ENCODE data around the gene LPCAT1.

LPCAT1 gene

DNA sequence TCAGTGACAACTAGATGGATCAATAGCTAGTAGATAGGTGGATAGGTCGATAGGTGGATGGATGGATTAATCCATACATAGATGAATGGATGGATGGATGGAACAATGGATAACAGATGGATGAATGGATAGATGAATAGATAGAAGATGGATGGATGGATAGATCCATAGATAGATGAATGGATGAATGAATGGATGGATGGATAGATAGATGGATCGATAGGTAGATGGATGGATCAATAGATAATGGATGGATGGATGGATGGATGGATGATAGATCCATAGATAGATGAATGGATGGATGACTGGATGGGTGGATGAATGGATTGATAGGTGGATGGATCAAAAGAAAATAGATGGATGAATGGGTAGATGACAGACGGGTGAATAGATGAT is 83.7 kb downstream of the LPCAT1 start:
- H3K4me1 ChIP-seq (ENCODE audit: control insufficient read depth, insufficient read depth, low read length): no peaks in the 10 kb centered on the region
- H3K36me3 ChIP-seq (ENCODE audit: control insufficient read depth, insufficient read depth, low read length): no peaks in the 10 kb centered on the region
- no peak overlapping the region for H3K4me3 ChIP-seq (ENCODE audit: low read depth, low read length)
- H3K27me3 ChIP-seq (ENCODE audit: control insufficient read depth, insufficient read depth, low read length): peaks cover 30% of the 10 kb centered on the region
- H3K9me3 ChIP-seq (ENCODE audit: control insufficient read depth, insufficient read depth, low read length): no peaks in the 10 kb centered on the region
- no peak overlapping the region for H3K9ac ChIP-seq (ENCODE audit: low read depth, low read length)

DNA sequence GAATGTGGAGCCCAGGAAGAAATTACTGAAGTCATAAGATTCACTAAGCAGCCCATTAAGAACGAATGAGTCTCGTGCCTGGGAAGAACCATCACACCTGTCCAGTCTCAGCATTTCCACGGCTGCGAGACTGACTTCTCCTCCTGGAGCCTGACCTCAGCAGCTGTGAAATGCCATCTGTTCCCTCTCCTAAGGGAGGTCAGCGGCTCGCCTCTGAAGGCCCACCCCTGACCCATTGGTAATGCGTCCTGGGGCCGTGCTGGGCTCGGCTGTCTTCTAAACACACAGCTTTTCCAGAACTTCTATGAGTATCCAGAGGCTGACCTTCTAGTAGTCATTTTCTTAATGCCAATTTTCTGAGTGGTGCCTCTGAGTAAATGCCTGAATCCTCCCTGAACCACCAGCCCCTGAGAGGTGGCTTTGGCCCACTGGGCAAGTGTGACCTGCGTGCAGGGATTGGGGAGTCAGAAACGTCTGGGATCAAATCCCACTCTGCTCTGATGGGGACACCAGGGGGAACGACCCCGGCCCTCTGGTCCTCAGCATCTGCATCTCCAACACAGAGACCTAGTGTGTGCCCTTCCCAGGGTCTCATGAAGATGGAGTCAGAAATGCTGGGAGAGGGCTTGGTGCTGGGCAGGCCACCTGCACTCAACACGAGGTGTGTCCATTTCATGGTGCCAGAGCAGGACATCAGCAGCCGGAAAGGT is 84.2 kb downstream of the LPCAT1 start:
- peaks cover 26% of the 10 kb centered on the region for H3K27me3 ChIP-seq (ENCODE audit: control insufficient read depth, insufficient read depth, low read length)
- H3K4me3 ChIP-seq (ENCODE audit: low read depth, low read length): no peak overlapping the region
- no peaks in the 10 kb centered on the region for H3K9me3 ChIP-seq (ENCODE audit: control insufficient read depth, insufficient read depth, low read length)

DNA sequence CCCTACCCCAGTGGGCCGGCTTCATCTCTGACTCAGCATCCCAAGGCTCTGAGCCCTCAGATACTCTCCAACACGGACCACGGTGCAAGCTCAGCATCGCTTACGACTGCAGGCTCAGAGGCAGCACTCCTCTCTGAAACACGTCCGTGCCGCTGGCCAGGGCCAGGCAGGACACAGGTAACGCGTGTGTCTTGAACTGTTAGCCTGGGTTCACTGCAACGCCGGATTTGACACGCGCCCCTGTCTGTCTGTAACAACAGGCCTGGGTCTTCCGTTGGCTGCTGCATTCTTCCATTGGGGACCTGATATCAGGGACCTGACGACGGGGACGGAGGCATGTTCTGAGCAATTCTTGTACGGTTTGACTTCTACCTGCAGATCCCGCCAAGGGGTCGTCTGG is 84.9 kb downstream of the LPCAT1 start:
- H3K27me3 ChIP-seq (ENCODE audit: control insufficient read depth, insufficient read depth, low read length): peaks cover 19% of the 10 kb centered on the region
- no peaks in the 10 kb centered on the region for H3K4me1 ChIP-seq (ENCODE audit: control insufficient read depth, insufficient read depth, low read length)
- H3K36me3 ChIP-seq (ENCODE audit: control insufficient read depth, insufficient read depth, low read length): no peaks in the 10 kb centered on the region
- H3K4me3 ChIP-seq (ENCODE audit: low read depth, low read length): no peak overlapping the region
- H3K9me3 ChIP-seq (ENCODE audit: control insufficient read depth, insufficient read depth, low read length): peaks cover 3% of the 10 kb centered on the region
- H3K9ac ChIP-seq (ENCODE audit: low read depth, low read length): no peak overlapping the region

More for the DNA sequence above, 84.2 kb downstream of the LPCAT1 start:
- no peaks in the 10 kb centered on the region for H3K36me3 ChIP-seq (ENCODE audit: control insufficient read depth, insufficient read depth, low read length)
- H3K9ac ChIP-seq (ENCODE audit: low read depth, low read length): no peak overlapping the region
- H3K4me1 ChIP-seq (ENCODE audit: control insufficient read depth, insufficient read depth, low read length): no peaks in the 10 kb centered on the region

DNA sequence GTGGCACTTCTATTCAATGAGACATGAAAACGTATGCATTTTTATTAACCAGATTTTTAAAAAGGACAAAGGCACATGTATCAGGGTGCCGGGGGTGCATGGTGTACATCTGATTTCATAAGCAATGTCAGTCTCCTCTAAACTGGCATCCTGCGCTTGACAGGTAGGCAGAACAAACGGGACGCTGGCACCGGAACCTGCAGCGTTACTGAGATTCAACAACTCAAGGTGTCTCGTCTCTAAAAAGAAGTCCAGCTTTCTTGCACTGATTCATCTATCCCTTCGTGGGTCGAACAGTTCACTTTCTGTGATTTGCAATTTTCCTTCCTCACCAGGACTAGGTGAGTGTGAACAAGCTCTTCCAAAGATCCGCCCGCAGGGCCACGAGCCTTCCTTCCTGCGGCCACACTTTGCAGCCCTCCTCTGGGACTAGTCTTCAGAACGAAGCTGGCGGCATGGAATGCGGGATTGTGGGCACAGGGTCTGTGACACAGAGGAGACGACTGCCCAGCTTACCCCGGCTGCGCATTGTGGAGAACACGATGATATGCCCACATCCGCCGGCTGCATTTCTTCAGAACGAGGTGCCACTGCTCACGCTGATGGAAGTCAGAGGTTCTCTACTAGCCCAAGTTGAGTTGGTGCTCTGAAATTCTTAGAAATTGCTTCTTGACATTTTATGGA is 85.7 kb downstream of the LPCAT1 start:
- Histone ChIP-seq H3K9ac (ENCODE audit: low read depth, low read length) (no peak overlapping the region), H3K4me1 (ENCODE audit: control insufficient read depth, insufficient read depth, low read length) (no peaks in the 10 kb centered on the region), H3K27me3 (ENCODE audit: control insufficient read depth, insufficient read depth, low read length) (peaks cover 10% of the 10 kb centered on the region), H3K9me3 (ENCODE audit: control insufficient read depth, insufficient read depth, low read length) (peaks cover 7% of the 10 kb centered on the region), H3K36me3 (ENCODE audit: control insufficient read depth, insufficient read depth, low read length) (no peaks in the 10 kb centered on the region), H3K4me3 (ENCODE audit: low read depth, low read length) (no peak overlapping the region)

DNA sequence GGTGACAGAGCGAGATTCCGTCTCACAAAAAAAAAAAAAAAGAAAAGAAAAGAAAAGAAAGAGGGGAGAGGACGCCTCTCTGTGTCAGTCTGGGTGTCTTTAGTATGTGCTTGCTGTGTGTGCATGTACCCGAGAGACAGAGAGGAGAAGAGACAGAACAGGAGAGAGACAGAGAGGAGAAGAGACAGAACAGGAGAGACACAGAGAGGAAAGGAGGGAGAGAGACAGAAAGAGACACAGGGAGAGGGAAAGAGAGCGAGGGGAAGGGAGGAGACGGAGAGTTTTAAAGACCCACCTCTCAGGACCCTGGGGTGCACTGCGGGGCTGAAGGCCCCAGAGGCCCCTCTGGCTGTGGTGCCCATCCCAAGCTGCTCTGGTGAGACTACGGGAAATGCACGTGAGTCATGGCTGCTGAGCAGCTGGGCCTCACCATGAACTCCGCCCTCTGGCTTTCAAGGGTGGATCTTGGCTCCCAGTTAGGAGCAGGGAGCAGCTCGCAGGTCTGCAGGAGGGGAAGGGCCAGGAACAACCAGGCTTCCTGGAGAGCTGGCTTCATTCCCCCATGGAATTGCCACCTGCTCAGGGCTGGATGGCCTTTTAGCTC is 86.4 kb downstream of the LPCAT1 start:
- Histone ChIP-seq H3K9ac (ENCODE audit: low read depth, low read length) (no peak overlapping the region), H3K36me3 (ENCODE audit: control insufficient read depth, insufficient read depth, low read length) (no peaks in the 10 kb centered on the region), H3K27me3 (ENCODE audit: control insufficient read depth, insufficient read depth, low read length) (peaks cover 6% of the 10 kb centered on the region), H3K4me1 (ENCODE audit: control insufficient read depth, insufficient read depth, low read length) (no peaks in the 10 kb centered on the region), H3K4me3 (ENCODE audit: low read depth, low read length) (no peak overlapping the region), H3K9me3 (ENCODE audit: control insufficient read depth, insufficient read depth, low read length) (peaks cover 7% of the 10 kb centered on the region)

DNA sequence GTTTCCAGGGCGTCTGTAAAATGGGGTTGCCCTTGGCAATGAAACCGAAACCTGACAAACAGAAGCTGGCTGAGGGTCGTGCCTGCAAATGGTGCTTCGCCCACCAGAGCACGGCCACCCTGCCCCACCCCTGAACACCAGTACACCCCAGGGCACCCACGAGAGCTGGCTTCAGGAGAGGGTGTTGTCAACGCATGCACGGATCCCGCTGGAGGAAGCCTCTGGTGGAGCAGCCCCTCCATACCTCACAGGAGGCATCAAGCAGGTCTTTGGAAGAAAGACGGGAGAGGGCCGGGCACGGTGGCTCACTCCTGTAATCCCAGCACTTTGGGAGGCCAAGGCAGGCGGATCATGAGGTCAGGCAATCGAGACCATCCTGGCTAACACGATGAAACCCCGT is 87.1 kb downstream of the LPCAT1 start:
- no peaks in the 10 kb centered on the region for H3K36me3 ChIP-seq (ENCODE audit: control insufficient read depth, insufficient read depth, low read length)
- no peaks in the 10 kb centered on the region for H3K4me1 ChIP-seq (ENCODE audit: control insufficient read depth, insufficient read depth, low read length)
- H3K9me3 ChIP-seq (ENCODE audit: control insufficient read depth, insufficient read depth, low read length): peaks cover 7% of the 10 kb centered on the region
- H3K4me3 ChIP-seq (ENCODE audit: low read depth, low read length): no peak overlapping the region
- no peak overlapping the region for H3K9ac ChIP-seq (ENCODE audit: low read depth, low read length)
- H3K27me3 ChIP-seq (ENCODE audit: control insufficient read depth, insufficient read depth, low read length): peaks cover 3% of the 10 kb centered on the region

DNA sequence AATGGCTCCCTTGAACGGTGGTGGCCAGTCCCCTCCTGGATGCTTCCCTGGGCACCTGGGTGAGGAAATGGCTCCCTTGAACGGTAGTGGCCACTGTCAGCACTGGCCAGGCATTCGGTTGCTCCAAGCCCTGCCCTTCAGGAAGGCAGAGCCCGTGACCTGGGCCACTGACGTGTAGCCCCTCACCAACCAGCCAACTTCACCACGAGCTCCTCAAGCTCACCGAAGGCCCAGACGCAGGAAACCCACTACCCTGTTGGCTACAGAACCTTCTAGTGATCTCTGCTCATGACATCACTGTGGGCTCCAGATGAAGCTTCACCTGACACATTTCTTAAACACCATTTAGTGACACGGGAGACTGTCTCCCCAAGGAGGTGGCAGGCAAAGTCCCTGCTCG is 87.7 kb downstream of the LPCAT1 start:
- H3K9ac ChIP-seq (ENCODE audit: low read depth, low read length): no peak overlapping the region
- peaks cover 3% of the 10 kb centered on the region for H3K27me3 ChIP-seq (ENCODE audit: control insufficient read depth, insufficient read depth, low read length)
- H3K36me3 ChIP-seq (ENCODE audit: control insufficient read depth, insufficient read depth, low read length): no peaks in the 10 kb centered on the region
- H3K9me3 ChIP-seq (ENCODE audit: control insufficient read depth, insufficient read depth, low read length): peaks cover 7% of the 10 kb centered on the region
- H3K4me1 ChIP-seq (ENCODE audit: control insufficient read depth, insufficient read depth, low read length): no peaks in the 10 kb centered on the region
- H3K4me3 ChIP-seq (ENCODE audit: low read depth, low read length): no peak overlapping the region

DNA sequence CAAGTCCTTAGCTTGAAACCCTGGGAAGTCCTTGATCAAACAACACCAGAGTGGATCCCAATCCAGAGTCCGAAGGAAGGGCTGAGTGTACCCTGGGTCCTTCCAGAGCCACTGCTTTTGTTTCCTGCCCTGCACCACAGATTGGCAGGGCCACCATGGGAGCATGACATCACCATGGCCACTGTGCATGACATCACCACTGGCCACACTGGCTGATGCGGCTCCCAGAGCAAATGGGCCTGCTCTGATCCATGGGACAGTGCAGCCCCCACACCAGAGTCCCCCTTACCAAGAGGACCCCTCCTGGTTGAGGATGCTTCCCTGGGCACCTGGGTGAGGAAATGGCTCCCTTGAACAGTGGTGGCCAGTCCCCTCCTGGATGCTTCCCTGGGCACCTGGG is 88.4 kb downstream of the LPCAT1 start:
- Histone ChIP-seq H3K4me3 (ENCODE audit: low read depth, low read length) (no peak overlapping the region), H3K4me1 (ENCODE audit: control insufficient read depth, insufficient read depth, low read length) (no peaks in the 10 kb centered on the region), H3K27me3 (ENCODE audit: control insufficient read depth, insufficient read depth, low read length) (no peaks in the 10 kb centered on the region), H3K9ac (ENCODE audit: low read depth, low read length) (no peak overlapping the region), H3K36me3 (ENCODE audit: control insufficient read depth, insufficient read depth, low read length) (no peaks in the 10 kb centered on the region), H3K9me3 (ENCODE audit: control insufficient read depth, insufficient read depth, low read length) (peaks cover 7% of the 10 kb centered on the region)

DNA sequence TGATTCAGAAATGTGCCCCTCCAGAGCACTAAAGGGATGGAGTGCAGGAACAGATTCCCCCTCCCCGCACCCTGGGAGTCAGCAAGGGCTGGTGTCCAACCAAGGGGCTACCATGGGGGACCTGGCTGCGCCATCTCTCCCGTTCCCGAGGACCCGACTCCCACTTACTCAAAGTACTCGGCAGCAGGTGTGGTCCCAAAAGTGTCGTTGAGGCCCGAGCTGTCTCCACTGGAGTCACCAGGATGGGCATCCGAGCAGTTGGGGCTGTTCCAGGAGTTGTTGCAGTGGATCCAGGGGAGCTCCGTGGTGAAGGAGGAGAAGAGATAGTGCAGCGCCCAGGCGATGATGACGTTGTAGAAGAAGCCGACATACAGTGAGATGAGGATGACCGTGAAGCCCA is 91.5 kb downstream of the LPCAT1 start:
- Histone ChIP-seq H3K4me1 (ENCODE audit: control insufficient read depth, insufficient read depth, low read length) (no peaks in the 10 kb centered on the region), H3K9me3 (ENCODE audit: control insufficient read depth, insufficient read depth, low read length) (peaks cover 7% of the 10 kb centered on the region), H3K9ac (ENCODE audit: low read depth, low read length) (no peak overlapping the region)

DNA sequence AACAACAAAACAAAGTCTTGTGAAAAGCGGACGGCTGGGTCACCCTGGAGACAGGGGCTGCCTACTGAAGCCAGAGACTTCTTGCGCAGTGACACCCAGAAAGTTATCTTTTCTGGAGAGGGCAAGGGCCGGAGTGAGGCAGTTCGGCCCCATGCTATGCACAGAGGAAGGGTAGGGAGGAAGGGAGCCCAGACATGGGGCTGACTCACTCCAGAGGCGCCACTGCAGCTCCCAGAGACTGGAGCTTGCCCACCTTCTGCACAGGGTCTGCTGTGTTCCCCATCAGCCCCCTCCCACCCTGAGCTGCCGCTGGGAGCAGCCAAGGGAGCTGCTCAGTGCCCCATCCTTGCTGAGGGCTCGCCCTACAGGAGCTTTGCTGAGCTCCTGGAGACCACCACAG is 91.9 kb downstream of the LPCAT1 start:
- no peaks in the 10 kb centered on the region for H3K27me3 ChIP-seq (ENCODE audit: control insufficient read depth, insufficient read depth, low read length)
- no peaks in the 10 kb centered on the region for H3K4me1 ChIP-seq (ENCODE audit: control insufficient read depth, insufficient read depth, low read length)
- H3K4me3 ChIP-seq (ENCODE audit: low read depth, low read length): no peak overlapping the region
- H3K36me3 ChIP-seq (ENCODE audit: control insufficient read depth, insufficient read depth, low read length): no peaks in the 10 kb centered on the region
- H3K9me3 ChIP-seq (ENCODE audit: control insufficient read depth, insufficient read depth, low read length): peaks cover 7% of the 10 kb centered on the region
- H3K9ac ChIP-seq (ENCODE audit: low read depth, low read length): no peak overlapping the region

More for the DNA sequence above, 91.5 kb downstream of the LPCAT1 start:
- Histone ChIP-seq H3K27me3 (ENCODE audit: control insufficient read depth, insufficient read depth, low read length) (no peaks in the 10 kb centered on the region), H3K36me3 (ENCODE audit: control insufficient read depth, insufficient read depth, low read length) (no peaks in the 10 kb centered on the region), H3K4me3 (ENCODE audit: low read depth, low read length) (no peak overlapping the region)

DNA sequence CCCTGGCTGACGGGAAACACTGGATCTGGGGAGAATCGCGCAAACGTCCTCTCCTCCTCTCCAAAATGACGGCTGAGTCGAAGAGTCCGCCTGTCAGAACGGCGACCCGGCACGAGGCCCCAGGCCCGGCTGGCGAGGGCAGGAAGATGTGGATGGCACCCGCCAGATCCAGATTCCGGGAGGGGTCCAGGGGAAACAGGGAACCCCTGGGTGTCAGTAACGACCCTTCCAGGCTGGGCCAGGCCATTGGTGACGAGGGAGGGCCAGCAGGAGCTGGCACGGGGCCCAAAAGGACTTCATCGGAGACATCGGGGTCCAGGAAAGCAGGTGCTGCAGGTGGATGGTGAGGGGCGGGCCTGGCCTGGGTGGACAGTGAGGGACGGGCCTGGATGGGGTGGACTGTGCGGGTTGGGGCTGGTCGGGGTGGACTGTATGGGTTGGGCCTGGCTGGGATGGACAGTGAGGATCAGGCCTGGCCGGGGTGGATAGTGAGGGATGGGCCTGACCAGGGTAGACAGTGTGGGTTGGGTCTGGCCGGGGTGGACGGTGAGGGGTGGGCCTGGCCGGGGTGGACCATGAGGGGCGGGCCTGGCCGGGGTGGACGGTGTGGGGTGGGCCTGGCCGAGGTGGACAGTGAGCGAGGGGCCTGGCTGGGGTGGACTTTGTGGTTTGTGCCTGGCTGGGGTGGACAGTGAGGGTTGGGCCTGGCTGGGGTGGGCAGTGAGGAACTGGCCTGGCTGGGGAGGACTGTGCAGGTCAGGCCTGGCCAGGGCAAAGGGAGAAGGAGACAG is 92.5 kb downstream of the LPCAT1 start:
- Histone ChIP-seq H3K4me1 (ENCODE audit: control insufficient read depth, insufficient read depth, low read length) (no peaks in the 10 kb centered on the region), H3K27me3 (ENCODE audit: control insufficient read depth, insufficient read depth, low read length) (no peaks in the 10 kb centered on the region), H3K4me3 (ENCODE audit: low read depth, low read length) (no peak overlapping the region), H3K36me3 (ENCODE audit: control insufficient read depth, insufficient read depth, low read length) (no peaks in the 10 kb centered on the region), H3K9me3 (ENCODE audit: control insufficient read depth, insufficient read depth, low read length) (peaks cover 7% of the 10 kb centered on the region), H3K9ac (ENCODE audit: low read depth, low read length) (no peak overlapping the region)

Data from iPS-15b (cell line).